Measurements from ENCODE around the gene TBC1D17. TPM values are rescaled to one million over a fixed set of nuclear protein-coding genes. Genes with fewer than 3 reads are reported as not detected.
A peak's percentile ranks its signal among the peaks of the same experiment; 100 is the strongest.

Gene TBC1D17
- total RNA-seq, 6 experiments from 2014 or later: 12.6 to 38.1 (median 27.8) TPM

DNA sequence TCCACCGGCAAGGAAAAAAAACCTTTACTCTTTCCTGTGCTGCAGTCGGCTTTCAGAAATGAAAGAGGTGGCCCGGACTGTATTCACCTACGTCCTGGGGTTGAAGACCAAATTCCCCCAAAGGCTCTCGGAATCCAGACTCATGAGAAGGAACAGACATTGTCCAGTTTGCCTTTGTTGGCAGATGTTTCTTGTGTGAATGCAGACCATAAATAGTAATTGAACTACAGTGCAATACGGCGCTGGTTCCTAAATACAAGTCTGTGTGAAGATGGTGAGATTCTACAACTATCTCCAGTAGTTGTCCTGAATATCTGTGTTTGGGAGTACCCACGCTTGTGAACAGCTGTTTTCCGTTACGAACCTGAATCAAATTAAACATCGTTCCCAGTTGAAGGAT is 37.8 kb upstream of the TBC1D17 start:
- intact Hi-C loops (cut with DNase I): no loop called here
- no peaks in the 10 kb centered on the region for H3K4me1 ChIP-seq
- H3K4me3 ChIP-seq: no peak overlapping the region
- no peaks in the 10 kb centered on the region for H3K9me3 ChIP-seq
- H3K36me3 ChIP-seq: peaks cover 0 to 25% (median 6%) of the 10 kb centered on the region in 4 donors
- ATAC-seq (no peak), DNase-seq (no peak)
- H3K27ac ChIP-seq: no peak overlapping the region
- TF ChIP-seq CTCF (IDR thresholded peaks at IDR 0.05) (no peak), POLR2A (IDR thresholded peaks at IDR 0.05) (no peak)
- WGBS (ENCODE audit: insufficient coverage, low coverage, low lambda C conversion rate, missing lambda C conversion rate): 100% methylated on average over 8 of the region's 11 CpGs
- H3K27me3 ChIP-seq: no peaks in the 10 kb centered on the region

- ATAC-seq: no peak
- no peaks in the 10 kb centered on the region for H3K9me3 ChIP-seq
- no peak for DNase-seq
- H3K27me3 ChIP-seq: no peaks in the 10 kb centered on the region
- WGBS (ENCODE audit: insufficient coverage, low coverage, low lambda C conversion rate, missing lambda C conversion rate): 88% methylated on average over 11 of the region's 11 CpGs
- TF ChIP-seq POLR2A (IDR thresholded peaks at IDR 0.05) (no peak), CTCF (IDR thresholded peaks at IDR 0.05) (no peak)
- H3K4me3 ChIP-seq: no peak overlapping the region
- H3K36me3 ChIP-seq: peaks cover 0 to 19% (median 6%) of the 10 kb centered on the region in 4 donors
- H3K27ac ChIP-seq: no peak overlapping the region
- intact Hi-C loops (cut with DNase I): no loop called here
- no peaks in the 10 kb centered on the region for H3K4me1 ChIP-seq
Measured at GRCh38 chr19:49840321-49840720, 37.2 kb upstream of the TBC1D17 start.

DNA sequence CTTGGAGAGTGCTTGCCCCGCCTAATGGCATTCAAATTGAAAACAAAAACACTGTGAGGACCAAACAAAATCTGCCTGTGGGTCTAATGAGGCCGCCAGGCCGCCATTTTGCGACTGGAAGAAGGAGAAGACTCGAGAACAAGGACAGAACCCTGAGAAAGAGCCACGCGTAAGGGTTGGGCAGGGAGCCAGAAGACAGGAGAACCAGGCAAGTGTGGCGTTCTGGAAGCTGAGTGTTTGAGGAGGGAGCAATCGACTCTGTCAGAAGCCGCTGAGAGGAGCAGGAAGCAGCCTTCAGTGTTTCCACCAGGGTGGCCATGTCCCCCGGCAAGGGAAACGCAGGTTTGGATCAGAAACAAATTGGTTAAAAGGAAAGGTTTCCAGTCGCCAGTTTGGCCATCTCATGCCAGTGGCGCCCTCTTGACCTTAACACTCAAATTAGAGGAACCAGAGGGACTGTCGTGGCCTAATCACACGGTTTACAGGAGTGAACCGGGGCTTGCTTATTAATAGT is 36.7 kb upstream of the TBC1D17 start:
- Histone ChIP-seq H3K4me1 (no peaks in the 10 kb centered on the region), H3K27ac (no peak overlapping the region), H3K27me3 (no peaks in the 10 kb centered on the region), H3K4me3 (no peak overlapping the region), H3K9me3 (no peaks in the 10 kb centered on the region), H3K36me3 (peaks cover 0 to 18% (median 6%) of the 10 kb centered on the region in 4 donors)
- DNase-seq (peak in 1 of 3 donors; percentile 42), ATAC-seq (no peak)
- intact Hi-C loops (cut with DNase I): no loop called here
- WGBS (ENCODE audit: insufficient coverage, low coverage, low lambda C conversion rate, missing lambda C conversion rate): 93% methylated on average over 15 of the region's 17 CpGs
- no peak for TF ChIP-seq CTCF (IDR thresholded peaks at IDR 0.05)
- TF ChIP-seq POLR2A (IDR thresholded peaks at IDR 0.05): no peak

- TF ChIP-seq CTCF (IDR thresholded peaks at IDR 0.05) (no peak), POLR2A (IDR thresholded peaks at IDR 0.05) (no peak)
Measured at GRCh38 chr19:49843265-49843664, 34.2 kb upstream of the TBC1D17 start.

More at GRCh38 chr19:49843265-49843664, 34.2 kb upstream of the TBC1D17 start:
- H3K27me3 ChIP-seq: no peaks in the 10 kb centered on the region
- H3K4me1 ChIP-seq: no peaks in the 10 kb centered on the region
- 100% methylated on average over 1 of the region's 3 CpGs for WGBS (ENCODE audit: insufficient coverage, low coverage, low lambda C conversion rate, missing lambda C conversion rate)
- ATAC-seq (no peak), DNase-seq (no peak)
- peaks cover 0 to 13% (median 5%) of the 10 kb centered on the region in 4 donors for H3K36me3 ChIP-seq
- H3K9me3 ChIP-seq: no peaks in the 10 kb centered on the region
- H3K4me3 ChIP-seq: no peak overlapping the region
- no peak overlapping the region for H3K27ac ChIP-seq
- intact Hi-C loops (cut with DNase I): no loop called here
